K562 (cell line): ENCODE data around the gene UBXN2A. TPM values are rescaled to one million over a fixed set of nuclear protein-coding genes. Genes with fewer than 3 reads are reported as not detected.

Experiments
- ATF2 ChIP-seq: sonication (generic); formaldehyde crosslinking; IDR thresholded peaks from 2 replicates; pipeline ENCODE4 v1.8.1; 2022; ENCODE audit warnings: missing genetic modification reagents
- CHCHD3 ChIP-seq: fragments of 250-450 bp; sonication (Bioruptor Pico); IDR thresholded peaks from 2 replicates; pipeline ENCODE4 v2.1.2; 2022; ENCODE audit warnings: mild to moderate bottlenecking
- CREBBP ChIP-seq: IDR thresholded peaks from one replicate; pipeline ENCODE4 v1.6.1; 2012; ENCODE audit warnings: low read depth, mild to moderate bottlenecking, control low read depth, inconsistent platforms, low read length
- ETV1 ChIP-seq: fragments of 450-650 bp; conservative IDR thresholded peaks from 2 replicates; pipeline ENCODE4 v1.6.1; 2016; ENCODE audit warnings: missing genetic modification characterization, control low read depth, low read depth, missing compliant biosample characterization
- FOSL1 ChIP-seq: fragments of 200-800 bp; sonication (Bioruptor generic); conservative IDR thresholded peaks from 2 replicates; pipeline ENCODE4 v1.6.1; 2016; ENCODE audit warnings: missing genetic modification characterization, missing compliant biosample characterization
- ILK ChIP-seq: fragments of 450-650 bp; IDR thresholded peaks from 2 replicates; pipeline ENCODE4 v1.6.1; 2016; ENCODE audit warnings: missing genetic modification characterization, low read depth, mild to moderate bottlenecking, missing compliant biosample characterization, moderate library complexity, borderline replicate concordance
- KLF13 ChIP-seq: fragments of 450-650 bp; IDR thresholded peaks from 2 replicates; pipeline ENCODE4 v1.6.1; 2016; ENCODE audit warnings: missing genetic modification characterization, low read depth, mild to moderate bottlenecking, missing compliant biosample characterization, moderate library complexity, borderline replicate concordance
- MAFF ChIP-seq: IDR thresholded peaks from 2 replicates; pipeline ENCODE4 v1.6.1; 2012; ENCODE audit warnings: low read length, improper control_type of control experiment
- MCM3 ChIP-seq: fragments of 450-650 bp; IDR thresholded peaks from 2 replicates; pipeline ENCODE4 v1.6.1; 2016
- MLLT1 ChIP-seq, 2 experiments: fragments of 450-650 bp; IDR thresholded peaks; 2 replicates each; pipeline ENCODE4 v1.6.1; 2016
- NELFE ChIP-seq: IDR thresholded peaks from 2 replicates; pipeline ENCODE4 v1.6.1; 2011; ENCODE audit warnings: mild to moderate bottlenecking; ENCODE audit not compliant: insufficient read depth, insufficient read length
- NFE2 ChIP-seq: IDR thresholded peaks from 2 replicates; pipeline ENCODE4 v1.6.1; 2014; ENCODE audit warnings: antibody characterized with exemption, low read depth
- PATZ1 ChIP-seq: fragments of 250-450 bp; sonication (Bioruptor Pico); IDR thresholded peaks from 2 replicates; pipeline ENCODE4 v1.5.0; 2020; ENCODE audit warnings: mild to moderate bottlenecking, borderline replicate concordance
- RFX5 ChIP-seq: IDR thresholded peaks from 2 replicates; pipeline ENCODE4 v1.6.1; 2011; ENCODE audit warnings: low read depth, mild to moderate bottlenecking, improper control_type of control experiment, low read length
- SOX6 ChIP-seq: fragments of 450-650 bp; IDR thresholded peaks from 2 replicates; pipeline ENCODE4 v1.6.1; 2014; ENCODE audit warnings: mild to moderate bottlenecking
- SPI1 ChIP-seq: IDR thresholded peaks from 2 replicates; pipeline ENCODE4 v1.6.1; 2011; ENCODE audit warnings: low read depth, low read length, control low read depth, borderline replicate concordance
- SRSF9 ChIP-seq: fragments of 200-400 bp; formaldehyde crosslinking; IDR thresholded peaks from 2 replicates; pipeline ENCODE4 v1.6.1; 2017; ENCODE audit warnings: low read depth, low read length, borderline replicate concordance
- ZFP1 ChIP-seq: fragments of 450-650 bp; formaldehyde crosslinking; IDR thresholded peaks from 2 replicates; pipeline ENCODE4 v1.4.0; 2020; ENCODE audit warnings: mild to moderate bottlenecking, mixed read lengths
- ZFP36 ChIP-seq: fragments of 150-350 bp; IDR thresholded peaks from 2 replicates; pipeline ENCODE4 v1.6.1; 2018; ENCODE audit warnings: low read length, low read depth; ENCODE audit not compliant: partially characterized antibody
- ZNF143 ChIP-seq: sonication (generic); formaldehyde crosslinking; IDR thresholded peaks from 2 replicates; pipeline ENCODE4 v1.9.0; 2022; ENCODE audit warnings: mild to moderate bottlenecking, missing genetic modification reagents
- ZNF316 ChIP-seq: fragments of 450-650 bp; IDR thresholded peaks from 2 replicates; pipeline ENCODE4 v1.6.1; 2016
- ZNF324 ChIP-seq: fragments of 250-450 bp; sonication (Bioruptor Pico); IDR thresholded peaks from 2 replicates; pipeline ENCODE4 v1.4.0; 2020; ENCODE audit warnings: mild to moderate bottlenecking
- polyA plus RNA-seq, 8 experiments: library from polyadenylated mRNA; depleted of rRNA in 4 of 8; stranded (reverse) in 5 of 8; unstranded in 3 of 8; fragments of >200 nt; fragmentation: Nextera tagmentation in 2 of 8; fragmentation: Illumina TruSeq in 1 of 8; extraction: Ambion mirVana in 2 of 8; extraction: Trizol in 1 of 8; gene quantifications; 2 replicates each; pipeline versions ENCODE4 v1.2.1 to v1.2.3, GENCODE V29; 2011 to 2014; ENCODE audit warnings: inconsistent platforms in 1 of 8, missing spikeins in 1 of 8
- total RNA-seq, 7 experiments: library from RNA; depleted of rRNA in 6 of 7; stranded (reverse); fragments of >200 nt in 6 of 7; fragmentation: Illumina TruSeq in 2 of 7; extraction: Trizol in 2 of 7; gene quantifications; 2 replicates each; pipeline versions ENCODE4 v1.2.1 to v1.2.3, GENCODE V29; 2011 to 2021; ENCODE audit warnings: low replicate concordance in 1 of 7

UBXN2A gene
- total and polyA plus RNA-seq, 9 of the 15 experiments (the other 6 are each of a cell fraction or from before 2014, with no cell fraction given) = 3.4 to 25.6 (median 16.0) TPM

- TF ChIP-seq PATZ1 (CRISPR knock-in tag) (no peak), SPI1 (no peak), ATF2 (CRISPR knock-in tag) (no peak), CHCHD3 (no peak), KLF13 (no peak), NFE2 (peak; percentile 69), ZNF143 (CRISPR knock-in tag) (no peak), CREBBP (no peak), NELFE (no peak), SRSF9 (no peak), ZFP36 (no peak), ZNF316 (peak; percentile 80), MAFF (peak; percentile 33), ZFP1 (CRISPR knock-in tag) (no peak), MLLT1 (IDR thresholded peaks at IDR 0.05) (no peak), FOSL1 (no peak), MCM3 (no peak), ZNF324 (no peak), SOX6 (no peak), ETV1 (tag) (no peak), RFX5 (no peak), ILK (tag) (no peak)
Measured at GRCh38 chr2:24045511-24046508, 105.5 kb downstream of the UBXN2A start (continued).
